Small intestine (tissue), 7 donors: Measurements from ENCODE around the gene VPS9D1. TPM values are rescaled to one million over a fixed set of nuclear protein-coding genes. Genes with fewer than 3 reads are reported as not detected.

Source experiments
- DNase-seq, 2 donors: peaks; one replicate each; pipeline versions ENCODE4 v3.0.0 to v3.0.0-alpha.2; 2013
- FAIRE-seq: peaks from 2 replicates; lab custom pipeline; 2012; peaks lifted over from hg19 to GRCh38; lab: Jason Lieb, UNC
- H3K27ac ChIP-seq, 3 donors: one replicate each; pipeline ENCODE4 v1.5.1; 2013; ENCODE audit warnings: low read length in 2 of 3, mild to moderate bottlenecking in 2 of 3, control low read depth in 1 of 3, inconsistent platforms in 1 of 3, low read depth in 1 of 3, moderate library complexity in 1 of 3
- H3K27me3 ChIP-seq, 3 donors: one replicate each; pipeline ENCODE4 v1.6.1; 2013; ENCODE audit warnings: low read length in 3 of 3, inconsistent platforms in 1 of 3; ENCODE audit not compliant: control insufficient read depth in 3 of 3, insufficient read depth in 3 of 3
- H3K36me3 ChIP-seq, 3 donors: one replicate each; pipeline ENCODE4 v1.6.1; 2013; ENCODE audit warnings: low read length in 3 of 3, inconsistent platforms in 1 of 3, low read depth in 1 of 3, mild to moderate bottlenecking in 1 of 3, moderate library complexity in 1 of 3; ENCODE audit not compliant: control insufficient read depth in 3 of 3, insufficient read depth in 2 of 3
- H3K4me1 ChIP-seq, 3 donors: one replicate each; pipeline ENCODE4 v1.6.1; 2013; ENCODE audit warnings: low read length in 2 of 3, inconsistent platforms in 1 of 3, low read depth in 1 of 3, mild to moderate bottlenecking in 1 of 3, moderate library complexity in 1 of 3; ENCODE audit not compliant: control insufficient read depth in 3 of 3, insufficient read depth in 2 of 3
- H3K4me3 ChIP-seq, 3 donors: one replicate each; pipeline ENCODE4 v1.5.1; 2013; ENCODE audit warnings: low read length in 3 of 3, control low read depth in 1 of 3, inconsistent platforms in 1 of 3, low read depth in 1 of 3, mild to moderate bottlenecking in 1 of 3, moderate library complexity in 1 of 3
- H3K9me3 ChIP-seq, 2 donors: one replicate each; pipeline ENCODE4 v1.6.1; 2013; ENCODE audit warnings: low read depth in 1 of 2, low read length in 1 of 2; ENCODE audit not compliant: control insufficient read depth in 2 of 2, insufficient read depth in 1 of 2
- WGBS, 3 donors: extraction: QIAGEN DNeasy Blood & Tissue Kit; methylation state at CpG; one replicate each; pipeline ENCODE4 v1.1.7; 2013; 5-methylcytosine and 5-hydroxymethylcytosine counted together
- polyA plus RNA-seq, 4 donors: library from polyadenylated mRNA; stranded (reverse) in 3 of 4; unstranded in 1 of 4; fragments of 200-250 nt in 3 of 4; fragments of 120-200 nt in 1 of 4; gene quantifications; one replicate each; pipeline versions ENCODE4 v1.2.1 to v1.2.3, GENCODE V29; 2013
- donor health status: healthy with polysubstance abuse.
- donor health status: control.
- donor health status: control.
- donor health status: Bipolar disorder and iron deficiency.
- donor health status: healthy.

The VPS9D1 gene
- polyA plus RNA-seq, 4 donors: 12.3 to 48.5 (median 28.8) TPM

DNA sequence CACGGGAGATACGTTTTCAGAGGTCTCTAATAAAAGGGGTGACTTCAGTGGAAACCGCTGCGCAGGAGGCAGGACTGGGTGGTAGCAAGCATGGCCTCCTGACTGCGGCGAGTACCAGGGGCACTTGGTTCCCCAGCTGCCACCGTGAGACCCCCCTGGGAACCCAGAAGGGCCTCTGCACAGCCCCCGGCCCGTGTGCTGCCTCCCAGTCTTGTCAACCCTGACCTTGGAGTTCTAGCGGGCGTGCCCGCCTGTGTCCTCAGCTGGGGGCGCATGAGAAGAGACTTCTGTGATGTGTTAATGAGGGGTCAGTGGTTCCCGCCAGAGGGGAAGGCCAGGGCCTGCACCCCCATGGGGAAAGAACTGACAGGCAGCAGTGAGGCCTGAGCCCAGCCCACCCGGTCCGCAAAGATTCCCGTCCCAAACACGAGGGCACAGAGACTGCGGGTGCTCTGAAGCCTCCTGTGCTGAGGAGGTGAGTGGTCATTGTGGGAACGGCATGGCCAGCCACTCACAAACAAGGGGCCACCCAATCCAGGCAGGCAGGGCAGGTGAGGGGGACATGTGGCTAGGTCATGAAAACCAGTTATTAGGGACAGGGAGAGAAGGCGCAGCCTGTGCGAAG lies 10.0 kb upstream of the VPS9D1 start:
- H3K9me3 ChIP-seq: no peaks in the 10 kb centered on the region
- H3K36me3 ChIP-seq: peaks cover 21 to 99% (median 43%) of the 10 kb centered on the region in 3 donors
- no peaks in the 10 kb centered on the region for H3K27me3 ChIP-seq
- FAIRE-seq (no peak), DNase-seq (no peak)
- H3K4me3 ChIP-seq: no peak overlapping the region
- H3K4me1 ChIP-seq: no peaks in the 10 kb centered on the region
- WGBS, 3 donors: 84 to 90% (median 89%) methylated on average over 20 to 22 of the region's 22 CpGs
- H3K27ac ChIP-seq: no peak overlapping the region

DNA sequence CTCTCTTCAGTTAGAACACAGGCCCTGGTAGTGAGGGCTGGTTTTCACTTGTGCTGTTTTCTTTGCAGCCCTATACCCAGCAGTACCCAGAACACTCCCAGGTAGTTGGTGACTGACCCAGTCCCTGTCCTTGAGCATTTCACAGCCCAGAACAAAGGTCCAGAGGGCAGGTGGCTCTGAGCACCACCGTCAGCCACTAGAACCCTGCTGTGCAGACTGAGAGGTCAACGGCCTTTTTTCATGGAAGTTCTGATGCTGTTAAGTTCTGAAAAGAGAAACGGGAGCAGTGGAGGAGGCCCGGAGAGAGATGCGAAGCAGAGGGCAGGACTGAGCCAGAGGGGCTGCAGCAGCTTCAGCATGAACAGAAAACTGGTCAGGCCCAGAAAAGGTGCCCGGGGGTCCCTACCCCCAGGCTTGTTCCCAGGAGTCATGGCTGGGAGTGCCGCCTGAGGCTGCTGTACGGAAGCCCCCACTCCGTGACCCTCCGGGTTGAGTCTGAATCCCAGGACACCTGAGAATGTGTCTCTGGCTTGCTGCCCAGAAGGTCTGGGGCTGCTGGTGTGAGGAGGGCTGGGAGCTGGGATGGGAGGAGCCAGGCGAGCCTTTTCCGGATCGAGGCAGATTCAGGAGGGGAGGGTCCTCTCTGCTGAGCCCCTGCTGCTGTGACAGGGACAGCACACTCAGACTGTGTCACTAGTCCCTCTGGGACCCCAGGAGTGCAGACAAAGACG lies 9.3 kb upstream of the VPS9D1 start:
- Histone ChIP-seq H3K4me1 (no peaks in the 10 kb centered on the region), H3K27me3 (no peaks in the 10 kb centered on the region), H3K27ac (no peak overlapping the region), H3K9me3 (no peaks in the 10 kb centered on the region), H3K36me3 (peaks cover 21 to 99% (median 43%) of the 10 kb centered on the region in 3 donors), H3K4me3 (no peak overlapping the region)
- FAIRE-seq (no peak), DNase-seq (no peak)
- WGBS, 3 donors: 76 to 90% (median 89%) methylated on average over 14 of the region's 14 CpGs

DNA sequence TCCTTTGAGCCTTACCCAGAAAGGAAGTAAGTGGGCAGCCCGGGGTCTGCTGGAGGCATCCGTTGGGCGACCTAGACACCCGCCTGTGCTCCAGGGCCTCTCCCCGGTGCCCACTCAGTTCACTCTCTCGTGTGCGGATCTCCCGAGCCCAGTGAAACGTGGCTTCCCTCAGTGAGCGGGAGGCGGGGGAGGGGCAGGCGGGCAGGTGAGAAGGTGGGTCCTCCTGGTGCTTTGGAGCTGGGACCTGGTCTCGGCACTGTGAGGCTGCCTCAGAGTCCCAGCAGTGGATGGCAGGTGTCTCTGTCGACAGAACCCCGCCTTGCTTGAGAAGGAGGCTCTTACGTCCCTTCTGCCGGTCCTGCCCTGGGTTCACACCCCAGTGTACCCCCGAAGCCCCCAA lies 8.6 kb upstream of the VPS9D1 start:
- H3K36me3 ChIP-seq: peaks cover 21 to 99% (median 40%) of the 10 kb centered on the region in 3 donors

DNA sequence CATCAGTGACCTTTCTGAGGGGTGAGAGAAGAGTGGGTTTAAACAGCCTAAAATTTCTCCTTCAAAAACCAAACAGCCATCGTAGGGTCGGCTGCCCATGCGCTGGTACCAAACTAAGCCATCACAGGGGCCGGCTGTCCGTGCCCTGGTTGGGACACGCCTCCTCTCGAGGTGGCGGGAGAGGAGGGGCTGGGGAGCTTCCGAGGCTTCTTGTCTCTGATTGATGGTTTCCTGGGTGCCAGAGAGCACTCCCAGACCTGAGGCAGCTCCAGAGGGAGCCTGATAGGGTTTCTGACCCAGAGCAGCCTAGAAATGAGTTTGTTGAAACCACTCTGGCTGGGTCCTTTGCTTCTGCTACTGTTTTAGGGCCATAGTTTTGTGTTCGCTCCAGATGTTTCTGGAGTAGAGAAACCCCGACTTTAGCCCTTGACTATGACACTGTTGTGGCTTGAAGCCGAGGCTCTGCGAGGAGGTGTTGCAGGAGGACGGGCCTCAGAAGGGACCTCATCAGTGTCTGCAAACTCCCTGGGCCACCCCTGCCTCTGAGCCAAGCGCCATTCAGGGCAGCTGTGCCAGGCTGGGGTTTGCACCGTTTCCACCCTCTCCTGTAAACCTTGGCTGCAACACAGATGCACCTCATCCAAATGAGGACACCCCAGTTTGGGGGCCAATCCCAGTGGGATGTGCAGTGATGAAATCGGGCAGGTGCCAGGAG lies 6.9 kb upstream of the VPS9D1 start:
- FAIRE-seq (no peak), DNase-seq (no peak)
- no peaks in the 10 kb centered on the region for H3K9me3 ChIP-seq
- WGBS, 3 donors: 83 to 87% (median 84%) methylated on average over 17 of the region's 17 CpGs
- H3K4me1 ChIP-seq: peaks cover 8 to 16% (median 8%) of the 10 kb centered on the region in 3 donors
- H3K36me3 ChIP-seq: peaks cover 19 to 99% (median 44%) of the 10 kb centered on the region in 3 donors
- H3K27ac ChIP-seq: no peak overlapping the region
- H3K4me3 ChIP-seq: no peak overlapping the region
- H3K27me3 ChIP-seq: no peaks in the 10 kb centered on the region

More for the DNA sequence above, 8.6 kb upstream of the VPS9D1 start:
- Histone ChIP-seq H3K4me1 (no peaks in the 10 kb centered on the region), H3K9me3 (no peaks in the 10 kb centered on the region), H3K4me3 (no peak overlapping the region), H3K27me3 (no peaks in the 10 kb centered on the region), H3K27ac (no peak overlapping the region)
- DNase-seq (no peak), FAIRE-seq (no peak)
- WGBS, 3 donors: 91 to 94% (median 93%) methylated on average over 17 to 18 of the region's 18 CpGs

DNA sequence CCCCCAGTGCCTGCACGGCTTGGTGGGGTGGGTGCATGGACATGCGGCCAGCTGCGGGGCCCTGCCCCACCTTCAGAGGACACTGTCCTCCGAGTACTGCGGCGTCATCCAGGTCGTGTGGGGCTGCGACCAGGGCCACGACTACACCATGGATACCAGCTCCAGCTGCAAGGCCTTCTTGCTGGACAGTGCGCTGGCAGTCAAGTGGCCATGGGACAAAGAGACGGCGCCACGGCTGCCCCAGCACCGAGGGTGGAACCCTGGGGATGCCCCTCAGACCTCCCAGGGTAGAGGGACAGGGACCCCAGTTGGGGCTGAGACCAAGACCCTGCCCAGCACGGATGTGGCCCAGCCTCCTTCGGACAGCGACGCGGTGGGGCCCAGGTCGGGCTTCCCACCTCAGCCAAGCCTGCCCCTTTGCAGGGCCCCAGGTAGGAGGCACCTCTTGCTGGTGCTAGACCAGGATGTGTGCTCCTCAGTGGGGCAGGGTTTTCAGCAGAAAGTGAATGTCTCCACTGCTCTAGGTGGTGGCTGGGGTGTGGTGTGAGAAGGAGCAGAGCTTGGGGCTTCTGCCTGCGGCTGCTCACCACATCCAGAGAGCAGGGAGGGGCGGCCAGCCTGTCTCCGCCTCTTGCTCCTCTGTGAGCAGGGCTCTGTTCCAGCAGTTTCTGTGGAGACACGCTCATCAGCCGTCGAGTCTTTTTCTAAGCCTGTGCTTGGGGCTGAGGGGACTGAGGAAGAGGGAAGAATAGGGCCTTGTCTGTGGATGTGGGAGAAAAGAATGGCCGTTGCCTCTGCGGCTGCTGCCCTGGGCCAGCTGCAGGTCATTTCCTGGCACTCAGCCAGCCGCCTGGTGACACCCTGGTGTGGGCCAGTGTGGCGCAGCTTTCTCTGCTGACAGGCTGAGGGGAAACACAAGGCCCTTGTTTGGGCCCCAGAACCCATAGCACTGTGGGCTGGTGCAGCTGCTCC lies 2.9 kb upstream of the VPS9D1 start:
- peaks cover 8 to 36% (median 12%) of the 10 kb centered on the region in 3 donors for H3K4me1 ChIP-seq
- H3K36me3 ChIP-seq: peaks cover 13 to 63% (median 17%) of the 10 kb centered on the region in 3 donors
- peak overlapping the region in 2 of 3 donors; percentile 66 to 87 for H3K4me3 ChIP-seq
- FAIRE-seq (no peak), DNase-seq (peak in 1 of 2 donors; percentile 66)
- WGBS, 3 donors: 72 to 84% (median 73%) methylated on average over 29 to 30 of the region's 30 CpGs
- H3K27ac ChIP-seq: peak overlapping the region in 2 of 3 donors; percentile 91 to 95
- H3K9me3 ChIP-seq: no peaks in the 10 kb centered on the region
- no peaks in the 10 kb centered on the region for H3K27me3 ChIP-seq

DNA sequence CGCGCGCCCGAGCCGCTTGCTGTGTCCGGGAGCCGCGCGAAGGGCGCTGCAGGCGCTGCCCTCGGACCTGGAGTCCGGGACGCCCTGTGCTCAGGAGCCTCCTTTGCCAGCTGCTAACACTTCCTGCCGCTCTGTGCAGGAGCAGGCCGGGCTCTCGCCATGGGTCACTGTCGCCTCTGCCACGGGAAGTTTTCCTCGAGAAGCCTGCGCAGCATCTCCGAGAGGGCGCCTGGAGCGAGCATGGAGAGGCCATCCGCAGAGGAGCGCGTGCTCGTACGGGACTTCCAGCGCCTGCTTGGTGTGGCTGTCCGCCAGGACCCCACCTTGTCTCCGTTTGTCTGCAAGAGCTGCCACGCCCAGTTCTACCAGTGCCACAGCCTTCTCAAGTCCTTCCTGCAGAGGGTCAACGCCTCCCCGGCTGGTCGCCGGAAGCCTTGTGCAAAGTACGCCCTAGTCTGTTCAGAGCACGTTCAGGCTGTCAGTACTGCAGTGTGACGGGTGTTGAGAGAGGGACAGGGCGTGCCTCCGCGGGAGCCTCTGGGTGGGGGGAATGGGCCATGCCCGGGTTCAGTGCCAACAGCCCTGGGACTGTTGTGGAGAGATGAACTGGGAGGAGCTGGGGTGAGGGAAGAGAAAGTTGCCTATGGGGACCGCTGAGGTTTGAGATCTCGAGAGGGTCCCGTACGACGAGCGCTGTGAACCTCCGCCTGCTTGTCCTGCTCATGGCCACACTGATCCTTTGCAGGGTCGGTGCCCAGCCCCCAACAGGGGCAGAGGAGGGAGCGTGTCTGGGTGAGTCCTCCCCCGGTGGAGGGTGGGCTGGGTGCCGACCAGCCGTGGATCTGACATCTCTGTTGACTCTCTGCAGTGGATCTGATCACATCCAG lies 1.9 kb upstream of the VPS9D1 start:
- H3K27me3 ChIP-seq: no peaks in the 10 kb centered on the region
- 11 to 23% (median 18%) methylated on average over 47 to 56 of the region's 56 CpGs for WGBS, 3 donors
- H3K4me1 ChIP-seq: peaks cover 8 to 42% (median 12%) of the 10 kb centered on the region in 3 donors
- peak overlapping the region; percentile 66 to 87 (median 81) for H3K4me3 ChIP-seq
- peak; percentile 87 to 97 for DNase-seq
- no peak for FAIRE-seq
- H3K9me3 ChIP-seq: no peaks in the 10 kb centered on the region
- H3K27ac ChIP-seq: peak overlapping the region; percentile 91 to 95 (median 94)
- H3K36me3 ChIP-seq: peaks cover 13 to 59% (median 15%) of the 10 kb centered on the region in 3 donors
